H1 (cell line): ENCODE results near the gene COL8A1. TPM values are rescaled to one million over a fixed set of nuclear protein-coding genes. Genes with fewer than 3 reads are reported as not detected.

Experiments
- CTCF ChIA-PET: fragments of 300-600 bp; sonication (Branson Sonifier 250); formaldehyde crosslinking; loops from one replicate; lab custom pipeline; 2021; ENCODE audit not compliant: partially characterized antibody; lab: Charles Lee
- POLR2A ChIA-PET: fragments of 300-600 bp; sonication (Branson Sonifier 250); formaldehyde crosslinking; loops from one replicate; lab custom pipeline; 2021; ENCODE audit warnings: inconsistent platforms; ENCODE audit not compliant: partially characterized antibody; lab: Charles Lee
- DNase-seq, 2 experiments: peaks; one replicate each; pipeline versions ENCODE4 v3.0.0 to v3.0.0-alpha.2; 2010 to 2022; ENCODE audit warnings: low spot score in 2 of 2, low read depth in 1 of 2, mixed read lengths in 1 of 2
- FAIRE-seq: peaks from 2 replicates; lab custom pipeline; 2011; peaks lifted over from hg19 to GRCh38; lab: Jason Lieb, UNC
- H2AFZ ChIP-seq: 2 replicates; pipeline ENCODE4 v1.8.1; 2012; ENCODE audit warnings: low read length, inconsistent platforms
- H2AK5ac ChIP-seq: 2 replicates; pipeline ENCODE4 v1.6.1; 2013; ENCODE audit warnings: low read depth, low read length
- H2BK120ac ChIP-seq: replicated peaks from 2 replicates; pipeline ENCODE3; 2013; ENCODE audit warnings: low read depth, low read length, inconsistent platforms
- H2BK12ac ChIP-seq: 2 replicates; pipeline ENCODE4 v1.6.1; 2013; ENCODE audit warnings: low read depth, low read length
- H2BK15ac ChIP-seq: 2 replicates; pipeline ENCODE4 v1.6.1; 2013; ENCODE audit warnings: low read length
- H2BK20ac ChIP-seq: 2 replicates; pipeline ENCODE4 v1.6.1; 2013; ENCODE audit warnings: low read length
- H2BK5ac ChIP-seq: 2 replicates; pipeline ENCODE4 v1.6.1; 2013; ENCODE audit warnings: low read depth, low read length
- H3K14ac ChIP-seq: 2 replicates; pipeline ENCODE4 v1.6.1; 2013; ENCODE audit warnings: inconsistent platforms; ENCODE audit not compliant: insufficient read length
- H3K18ac ChIP-seq: 2 replicates; pipeline ENCODE4 v1.6.1; 2013; ENCODE audit warnings: low read length; ENCODE audit errors: extremely low read depth
- H3K23ac ChIP-seq: 2 replicates; pipeline ENCODE4 v1.6.1; 2013; ENCODE audit warnings: inconsistent platforms; ENCODE audit not compliant: insufficient read length
- H3K23me2 ChIP-seq: 2 replicates; pipeline ENCODE4 v1.6.1; 2013; ENCODE audit warnings: low read depth, low read length
- H3K27ac ChIP-seq: 2 replicates; pipeline ENCODE4 v1.6.1; 2011; ENCODE audit warnings: low read depth, low read length, inconsistent platforms
- H3K27me3 ChIP-seq, 4 experiments: replicated peaks in 1 of 4; 1 replicate in 1 of 4; 2 replicates in 3 of 4; pipeline versions ENCODE4 v1.6.1 to v1.8.1; 2011 to 2013; ENCODE audit warnings: low read length in 3 of 4, mild to moderate bottlenecking in 3 of 4, inconsistent platforms in 2 of 4, mixed read lengths in 2 of 4, moderate library complexity in 1 of 4; ENCODE audit not compliant: control insufficient read depth in 3 of 4, insufficient read depth in 3 of 4; ENCODE audit errors: extremely low read depth in 1 of 4
- H3K36me3 ChIP-seq, 4 experiments: 2 replicates each; pipeline versions ENCODE4 v1.6.1 to v1.8.1; 2011 to 2013; ENCODE audit warnings: mild to moderate bottlenecking in 4 of 4, low read length in 3 of 4, moderate library complexity in 2 of 4, control low read depth in 1 of 4, inconsistent platforms in 1 of 4; ENCODE audit not compliant: insufficient read depth in 4 of 4, control insufficient read depth in 2 of 4
- H3K4ac ChIP-seq: replicated peaks from 2 replicates; pipeline ENCODE3; 2013; ENCODE audit warnings: low read length, low read depth, mixed read lengths, inconsistent platforms; ENCODE audit not compliant: insufficient read length
- H3K4me1 ChIP-seq, 4 experiments: replicated peaks in 1 of 4; 1 replicate in 1 of 4; 2 replicates in 3 of 4; pipeline versions ENCODE4 v1.6.1 to v1.8.1; 2011 to 2013; ENCODE audit warnings: low read length in 3 of 4, inconsistent platforms in 2 of 4, mixed read lengths in 1 of 4; ENCODE audit not compliant: insufficient read depth in 4 of 4, control insufficient read depth in 3 of 4
- H3K4me2 ChIP-seq, 2 experiments: 2 replicates each; pipeline versions ENCODE4 v1.6.1 to v1.8.1; 2011 to 2013; ENCODE audit warnings: low read depth in 2 of 2, low read length in 2 of 2, control low read depth in 1 of 2, inconsistent platforms in 1 of 2, mild to moderate bottlenecking in 1 of 2; ENCODE audit not compliant: insufficient read depth in 1 of 2
- H3K4me3 ChIP-seq, 4 experiments: fragments of 200-600, 300-600 bp in 1 of 4; sonication (generic), shearing (Covaris generic), sonication (Bioruptor Twin) in 1 of 4; 2 replicates each; pipeline versions ENCODE4 v1.5.1 to v1.8.1; 2011 to 2016; ENCODE audit warnings: low read length in 4 of 4, low read depth in 3 of 4, control low read depth in 2 of 4, inconsistent platforms in 2 of 4, mild to moderate bottlenecking in 2 of 4, mixed read lengths in 1 of 4, moderate library complexity in 1 of 4; ENCODE audit not compliant: insufficient read depth in 2 of 4; ENCODE audit errors: extremely low read depth in 1 of 4
- H3K56ac ChIP-seq: replicated peaks from 2 replicates; pipeline ENCODE3; 2013; ENCODE audit warnings: low read depth, mild to moderate bottlenecking, mixed read lengths, low read length, inconsistent platforms; ENCODE audit not compliant: insufficient read length
- H3K79me1 ChIP-seq: 2 replicates; pipeline ENCODE4 v1.6.1; 2013; ENCODE audit warnings: low read depth, low read length, control low read depth
- H3K79me2 ChIP-seq, 2 experiments: 2 replicates each; pipeline versions ENCODE4 v1.6.1 to v1.8.1; 2012 to 2013; ENCODE audit warnings: low read length in 2 of 2, mild to moderate bottlenecking in 2 of 2, inconsistent platforms in 1 of 2; ENCODE audit not compliant: insufficient read depth in 2 of 2, control insufficient read depth in 1 of 2
- H3K9ac ChIP-seq, 4 experiments: replicated peaks in 1 of 4; 1 replicate in 1 of 4; 2 replicates in 3 of 4; pipeline versions ENCODE4 v1.6.1 to v1.8.1; 2011 to 2013; ENCODE audit warnings: low read depth in 3 of 4, low read length in 3 of 4, control low read depth in 2 of 4, mild to moderate bottlenecking in 2 of 4, moderate library complexity in 2 of 4, inconsistent platforms in 1 of 4; ENCODE audit errors: extremely low read depth in 1 of 4
- H3K9me3 ChIP-seq, 2 experiments: 2 replicates each; pipeline versions ENCODE4 v1.6.1 to v1.8.1; 2012 to 2013; ENCODE audit warnings: mild to moderate bottlenecking in 2 of 2, moderate library complexity in 2 of 2, control low read depth in 1 of 2, inconsistent platforms in 1 of 2, low read depth in 1 of 2, low read length in 1 of 2, mixed read lengths in 1 of 2; ENCODE audit not compliant: insufficient read depth in 2 of 2
- H4K20me1 ChIP-seq, 2 experiments: replicated peaks in 1 of 2; 2 replicates each; pipeline versions ENCODE3 to v1.8.1; 2011 to 2013; ENCODE audit warnings: inconsistent platforms in 2 of 2, low read length in 2 of 2, mild to moderate bottlenecking in 1 of 2; ENCODE audit not compliant: insufficient read depth in 2 of 2, control insufficient read depth in 1 of 2
- H4K5ac ChIP-seq: 2 replicates; pipeline ENCODE4 v1.6.1; 2013; ENCODE audit warnings: low read length, low read depth, mixed read lengths, inconsistent platforms; ENCODE audit not compliant: insufficient read length
- H4K8ac ChIP-seq: 2 replicates; pipeline ENCODE4 v1.8.0; 2013; ENCODE audit warnings: mild to moderate bottlenecking, moderate library complexity, low read length, inconsistent platforms; ENCODE audit not compliant: insufficient read depth; ENCODE audit errors: extremely low read depth
- H4K91ac ChIP-seq: replicated peaks from 2 replicates; pipeline ENCODE3; 2013; ENCODE audit warnings: low read length, mixed read lengths, inconsistent platforms; ENCODE audit not compliant: insufficient read length
- BRCA1 ChIP-seq: IDR thresholded peaks from 2 replicates; pipeline ENCODE4 v1.6.1; 2012; ENCODE audit warnings: low read depth, low read length, improper control_type of control experiment
- CBX5 ChIP-seq: fragments of 300-800, 300-1000 bp; sonication (generic); IDR thresholded peaks from 2 replicates; pipeline ENCODE4 v1.7.1; 2016; ENCODE audit warnings: antibody characterized with exemption, low read length, low read depth
- CBX8 ChIP-seq: fragments of 300-800, 300-1000 bp; sonication (generic); IDR thresholded peaks from 2 replicates; pipeline ENCODE4 v1.7.1; 2016; ENCODE audit warnings: low read depth, low read length, borderline replicate concordance
- CEBPB ChIP-seq: IDR thresholded peaks from 2 replicates; pipeline ENCODE4 v1.6.1; 2012; ENCODE audit warnings: low read depth, low read length
- CHD2 ChIP-seq: IDR thresholded peaks from 2 replicates; pipeline ENCODE4 v1.6.1; 2012; ENCODE audit warnings: low read length, improper control_type of control experiment
- CREB1 ChIP-seq: IDR thresholded peaks from 2 replicates; pipeline ENCODE4 v1.6.1; 2012; ENCODE audit warnings: inconsistent platforms
- E2F6 ChIP-seq: IDR thresholded peaks from 2 replicates; pipeline ENCODE4 v1.6.1; 2012; ENCODE audit warnings: inconsistent platforms
- JUN ChIP-seq: IDR thresholded peaks from 2 replicates; pipeline ENCODE4 v1.6.1; 2011; ENCODE audit warnings: low read depth, mild to moderate bottlenecking, improper control_type of control experiment, low read length
- MAX ChIP-seq: IDR thresholded peaks from 2 replicates; pipeline ENCODE4 v1.6.1; 2012; ENCODE audit warnings: inconsistent platforms
- NRF1 ChIP-seq: IDR thresholded peaks from 2 replicates; pipeline ENCODE4 v1.6.1; 2011; ENCODE audit warnings: mild to moderate bottlenecking, low read depth, low read length, improper control_type of control experiment
- RBBP5 ChIP-seq: IDR thresholded peaks from 2 replicates; pipeline ENCODE4 v1.7.1; 2012; ENCODE audit warnings: low read depth, mild to moderate bottlenecking, inconsistent platforms, low read length, moderate library complexity, borderline replicate concordance
- RFX5 ChIP-seq: IDR thresholded peaks from 2 replicates; pipeline ENCODE4 v1.6.1; 2011; ENCODE audit warnings: low read depth, low read length, improper control_type of control experiment, borderline replicate concordance
- YY1 ChIP-seq: IDR thresholded peaks from 2 replicates; pipeline ENCODE4 v1.6.1; 2011; ENCODE audit warnings: low read depth, mild to moderate bottlenecking, low read length
- WGBS, 2 experiments: shearing (Covaris generic) in 1 of 2; methylation state at CpG; one replicate each; pipeline versions ENCODE4 v1.1.6 to v1.1.7; 2013 to 2015; ENCODE audit warnings: low lambda C conversion rate in 2 of 2, mixed read lengths in 2 of 2, inconsistent platforms in 1 of 2, low coverage in 1 of 2, missing lambda C conversion rate in 1 of 2; ENCODE audit not compliant: insufficient replicate concordance in 2 of 2, insufficient coverage in 1 of 2, insufficient read length in 1 of 2; ENCODE audit errors: extremely low coverage in 1 of 2, missing lambda C conversion rate in 1 of 2; 5-methylcytosine and 5-hydroxymethylcytosine counted together
- polyA plus RNA-seq, 7 experiments: library from polyadenylated mRNA; depleted of rRNA in 3 of 7; stranded (reverse) in 5 of 7; unstranded in 2 of 7; fragments of >200 nt in 5 of 7; fragments of 200-250 nt in 2 of 7; gene quantifications; 1 replicate in 5 of 7; 2 replicates in 1 of 7; 4 replicates in 1 of 7; pipeline versions ENCODE4 v1.2.1 to v1.2.3, GENCODE V29; 2011 to 2013; ENCODE audit warnings: missing spikeins in 2 of 7, mixed read lengths in 2 of 7
- total RNA-seq: library from RNA; stranded (reverse); fragmentation: NEBNext Ultra II Directional; extraction: Animal tissue kit (Norgen Biotek cat#: 25700); gene quantifications from 2 replicates; pipeline ENCODE4 v1.2.1, GENCODE V29; 2021

Gene COL8A1
- total and polyA plus RNA-seq, 2 of the 8 experiments (the other 6 are each of a cell fraction or from before 2014, with no cell fraction given), result 0.21 to 1.2 TPM

- Histone ChIP-seq H2BK20ac (no peak overlapping the region), H2BK5ac (no peak overlapping the region), H3K79me2 (no peaks in the 10 kb centered on the region), H3K9me3 (no peaks in the 10 kb centered on the region), H3K27ac (no peak overlapping the region), H3K27me3 (no peaks in the 10 kb centered on the region), H3K4me2 (no peak overlapping the region), H2BK15ac (no peak overlapping the region), H4K8ac (no peak overlapping the region), H3K23ac (no peak overlapping the region), H3K79me1 (no peaks in the 10 kb centered on the region), H3K9ac (no peak overlapping the region), H4K20me1 (no peaks in the 10 kb centered on the region), H2BK12ac (no peak overlapping the region), H3K4ac (no peak overlapping the region), H4K91ac (no peak overlapping the region), H3K4me1 (peaks cover 0 to 3% (median 0%) of the 10 kb centered on the region in 4 experiments; a peak in 1 of 7 replicates), H3K4me3 (no peak overlapping the region), H2AFZ (no peak overlapping the region), H3K14ac (no peak overlapping the region), H3K23me2 (no peaks in the 10 kb centered on the region; the same call in 1 of the 2 replicates), H3K56ac (no peak overlapping the region), H4K5ac (no peak overlapping the region), H3K36me3 (no peaks in the 10 kb centered on the region), H2BK120ac (no peak overlapping the region), H2AK5ac (no peak overlapping the region), H3K18ac (no peak overlapping the region)
- ChIA-PET CTCF (interaction anchor here (0.6 to 2.5 kb wide), 5 partner anchors 12 to 1063 kb away, joined by 3 to 10 read pairs (median 4); no protein-coding TSS in a partner anchor), POLR2A (no interaction called here)
- DNase-seq (no peak), FAIRE-seq (no peak)
- WGBS, 2 experiments, result 94% methylated on average over 2 of the region's 2 CpGs; no CpG with 5 or more reads in 1 of the 2 experiments
- TF ChIP-seq RBBP5 (no peak), CBX5 (no peak), CBX8 (no peak), BRCA1 (no peak), E2F6 (no peak), CHD2 (no peak), YY1 (no peak), JUN (no peak), NRF1 (no peak), CREB1 (no peak), MAX (no peak), CEBPB (no peak), RFX5 (no peak)
Measured at GRCh38 chr3:99674086-99674789, 35.8 kb downstream of the COL8A1 start.
